ENCODE measurements around the gene KNG1. TPM values are rescaled to one million over a fixed set of nuclear protein-coding genes. Genes with fewer than 3 reads are reported as not detected.
A peak's percentile ranks its signal among the peaks of the same experiment; 100 is the strongest.

KNG1 gene
- total RNA-seq, 6 experiments from 2014 or later, result not detected

DNA sequence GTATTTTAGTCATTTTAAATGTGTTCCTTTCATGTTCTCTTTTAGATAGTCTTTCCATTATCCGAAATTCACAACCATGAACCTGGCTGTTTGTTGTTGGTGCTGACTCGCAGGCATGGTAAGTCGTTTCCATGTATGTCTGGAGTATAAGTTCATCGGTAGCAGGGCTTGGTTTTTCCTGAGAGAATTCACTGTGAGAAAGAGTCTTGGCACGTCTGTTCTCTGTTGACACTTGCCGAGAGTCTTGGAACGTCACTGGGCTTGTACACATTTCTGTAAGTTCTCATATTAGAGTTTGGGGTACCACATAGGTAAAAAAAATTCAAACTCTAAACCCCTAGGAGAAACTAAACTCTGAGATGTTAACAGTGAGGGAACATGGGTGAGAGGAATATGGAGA is 36.8 kb downstream of the KNG1 start:
- H3K27me3 Mint-ChIP-seq (ENCODE audit: insufficient read depth), result peaks cover 7% of the 10 kb centered on the region
- H3K27ac Mint-ChIP-seq, result peak overlapping the region; percentile 87
- H3K9me3 Mint-ChIP-seq, result no peaks in the 10 kb centered on the region
- H3K4me1 Mint-ChIP-seq (ENCODE audit: low read depth), result peaks cover 30% of the 10 kb centered on the region
- no peaks in the 10 kb centered on the region for H3K36me3 Mint-ChIP-seq (ENCODE audit: low read depth)
- TF ChIP-seq, protein P1, sequence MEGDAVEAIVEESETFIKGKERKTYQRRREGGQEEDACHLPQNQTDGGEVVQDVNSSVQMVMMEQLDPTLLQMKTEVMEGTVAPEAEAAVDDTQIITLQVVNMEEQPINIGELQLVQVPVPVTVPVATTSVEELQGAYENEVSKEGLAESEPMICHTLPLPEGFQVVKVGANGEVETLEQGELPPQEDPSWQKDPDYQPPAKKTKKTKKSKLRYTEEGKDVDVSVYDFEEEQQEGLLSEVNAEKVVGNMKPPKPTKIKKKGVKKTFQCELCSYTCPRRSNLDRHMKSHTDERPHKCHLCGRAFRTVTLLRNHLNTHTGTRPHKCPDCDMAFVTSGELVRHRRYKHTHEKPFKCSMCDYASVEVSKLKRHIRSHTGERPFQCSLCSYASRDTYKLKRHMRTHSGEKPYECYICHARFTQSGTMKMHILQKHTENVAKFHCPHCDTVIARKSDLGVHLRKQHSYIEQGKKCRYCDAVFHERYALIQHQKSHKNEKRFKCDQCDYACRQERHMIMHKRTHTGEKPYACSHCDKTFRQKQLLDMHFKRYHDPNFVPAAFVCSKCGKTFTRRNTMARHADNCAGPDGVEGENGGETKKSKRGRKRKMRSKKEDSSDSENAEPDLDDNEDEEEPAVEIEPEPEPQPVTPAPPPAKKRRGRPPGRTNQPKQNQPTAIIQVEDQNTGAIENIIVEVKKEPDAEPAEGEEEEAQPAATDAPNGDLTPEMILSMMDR (IDR thresholded peaks at IDR 0.05), result no peak
- DNase-seq, result no peak
- peak overlapping the region; percentile 74 for H3K4me3 Mint-ChIP-seq

DNA sequence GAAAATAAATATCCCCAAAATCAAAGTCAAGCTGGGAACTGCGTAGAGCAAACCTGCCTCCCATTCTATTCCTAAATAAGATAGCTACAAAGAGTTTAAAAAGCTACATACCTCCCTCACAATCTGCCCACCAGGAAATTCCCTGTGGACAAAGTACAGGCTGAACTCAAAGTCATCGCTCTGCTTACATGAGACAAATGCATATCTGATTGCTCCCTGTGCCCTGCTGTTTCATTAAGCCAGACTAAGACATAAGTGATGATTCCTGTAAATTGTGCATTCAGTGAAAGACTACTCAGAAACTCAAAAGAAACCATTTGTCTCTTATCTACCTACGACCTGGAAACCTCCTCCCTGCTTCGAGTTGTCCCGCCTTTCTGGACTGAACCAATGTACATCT is 37.7 kb downstream of the KNG1 start:
- Mint-ChIP-seq H3K4me1 (ENCODE audit: low read depth) (peaks cover 30% of the 10 kb centered on the region), H3K27ac (peak overlapping the region; percentile 38; the same call in 1 of the 2 replicates), H3K27me3 (ENCODE audit: insufficient read depth) (peaks cover 7% of the 10 kb centered on the region; the same call in 1 of the 2 replicates), H3K36me3 (ENCODE audit: low read depth) (no peaks in the 10 kb centered on the region), H3K9me3 (no peaks in the 10 kb centered on the region), H3K4me3 (no peak overlapping the region)
- DNase-seq, result no peak
- TF ChIP-seq, protein P1 (IDR thresholded peaks at IDR 0.05), result no peak

DNA sequence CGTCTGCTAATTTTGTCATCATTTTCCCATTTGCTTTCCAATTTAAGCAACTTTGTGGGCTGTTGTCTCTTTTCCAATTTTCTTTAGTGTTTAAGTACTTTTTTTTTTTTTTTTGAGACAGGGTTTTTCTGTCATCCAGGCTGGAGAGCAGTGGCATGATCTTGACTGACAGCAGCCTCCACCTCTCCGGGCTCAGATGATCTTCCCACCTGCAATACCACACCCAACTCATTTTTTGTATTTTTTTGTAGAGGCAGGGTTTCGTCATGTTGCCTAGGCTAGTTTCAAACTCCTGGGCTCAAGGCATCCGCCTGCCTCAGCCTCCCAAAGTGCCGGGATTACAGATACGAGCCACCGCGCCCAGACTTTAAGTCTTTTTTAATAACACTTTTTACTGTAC is 40.1 kb downstream of the KNG1 start:
- H3K36me3 Mint-ChIP-seq (ENCODE audit: low read depth), result no peaks in the 10 kb centered on the region
- H3K4me1 Mint-ChIP-seq (ENCODE audit: low read depth), result peaks cover 25% of the 10 kb centered on the region
- TF ChIP-seq, protein P1 (IDR thresholded peaks at IDR 0.05), result no peak
- no peaks in the 10 kb centered on the region for H3K9me3 Mint-ChIP-seq
- H3K27ac Mint-ChIP-seq, result no peak overlapping the region
- H3K4me3 Mint-ChIP-seq, result no peak overlapping the region
- DNase-seq, result no peak
- H3K27me3 Mint-ChIP-seq (ENCODE audit: insufficient read depth), result peaks cover 7% of the 10 kb centered on the region; the same call in 1 of the 2 replicates

DNA sequence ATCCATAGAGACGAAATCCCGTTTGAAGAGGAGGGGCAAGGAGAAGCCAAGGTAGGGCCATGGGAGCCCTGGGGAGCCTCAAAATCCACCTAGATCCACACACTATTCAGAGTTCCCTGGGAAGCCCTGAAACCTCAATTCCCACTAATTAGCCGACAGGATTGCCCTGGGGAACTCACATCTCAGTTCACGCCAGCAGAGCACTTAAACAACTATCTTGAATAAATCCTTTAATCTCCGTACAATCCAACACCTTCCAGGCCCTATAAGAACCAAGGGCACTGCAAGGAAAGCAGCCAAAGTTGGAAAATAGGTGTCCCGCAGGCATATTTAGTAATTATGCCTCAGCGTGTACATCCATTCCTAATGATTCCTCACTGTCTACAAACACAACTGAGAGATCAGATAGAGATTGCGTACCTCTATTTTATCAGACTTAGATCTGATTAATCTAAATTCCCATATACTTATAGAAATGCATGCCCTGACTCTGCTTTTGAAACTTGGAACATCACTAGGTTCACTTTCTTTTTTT is 40.6 kb downstream of the KNG1 start:
- no peak for DNase-seq
- H3K27ac Mint-ChIP-seq, result no peak overlapping the region
- TF ChIP-seq, protein P1 (IDR thresholded peaks at IDR 0.05), result no peak
- no peaks in the 10 kb centered on the region for H3K36me3 Mint-ChIP-seq (ENCODE audit: low read depth)
- no peak overlapping the region for H3K4me3 Mint-ChIP-seq
- no peaks in the 10 kb centered on the region for H3K9me3 Mint-ChIP-seq
- H3K4me1 Mint-ChIP-seq (ENCODE audit: low read depth), result peaks cover 24% of the 10 kb centered on the region
- peaks cover 8% of the 10 kb centered on the region; the same call in 1 of the 2 replicates for H3K27me3 Mint-ChIP-seq (ENCODE audit: insufficient read depth)

DNA sequence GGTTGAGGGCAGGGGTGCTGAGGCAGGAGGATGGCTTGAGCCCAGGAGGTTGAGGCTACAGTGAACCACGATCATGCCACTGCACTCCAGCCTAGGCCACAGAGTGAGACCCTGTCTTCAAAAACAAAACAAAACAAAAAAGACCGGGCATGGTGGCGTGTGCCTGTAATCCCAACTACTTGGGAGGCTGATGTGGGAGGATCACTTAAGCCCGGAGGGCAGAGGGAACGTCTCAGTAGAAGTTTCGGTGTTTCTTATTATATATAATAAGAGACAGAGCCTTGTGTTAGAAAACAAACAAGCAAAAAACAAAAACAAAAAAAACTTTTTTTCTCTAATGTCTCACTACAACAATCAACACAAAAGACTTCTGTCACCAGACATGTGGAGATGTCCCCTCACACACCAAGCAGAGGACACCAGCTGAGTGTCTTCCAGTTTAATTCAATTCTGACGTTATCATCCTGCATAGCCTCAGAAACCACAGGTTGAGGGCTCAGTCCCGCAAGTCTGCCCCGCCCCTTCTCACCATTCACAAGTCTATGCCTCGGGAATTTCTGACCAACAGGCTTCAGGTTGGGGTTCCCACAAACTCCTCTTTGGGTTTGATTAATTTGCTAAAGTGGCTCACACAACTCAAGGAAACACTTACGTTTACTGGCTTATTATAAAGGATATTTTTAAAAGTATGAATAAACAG is 42.2 kb downstream of the KNG1 start:
- Mint-ChIP-seq H3K9me3 (no peaks in the 10 kb centered on the region), H3K36me3 (ENCODE audit: low read depth) (no peaks in the 10 kb centered on the region), H3K4me3 (no peak overlapping the region), H3K27ac (no peak overlapping the region), H3K27me3 (ENCODE audit: insufficient read depth) (peaks cover 7% of the 10 kb centered on the region), H3K4me1 (ENCODE audit: low read depth) (peaks cover 8% of the 10 kb centered on the region)
- TF ChIP-seq, protein P1 (IDR thresholded peaks at IDR 0.05), result no peak
- no peak for DNase-seq

Data from HFFc6 (cell line).